ENCODE results near the gene MCTP2. TPM values are rescaled to one million over a fixed set of nuclear protein-coding genes. Genes with fewer than 3 reads are reported as not detected.

The MCTP2 gene
- total and polyA plus RNA-seq, 12 donors = 0.24 to 8.3 (median 0.89) TPM

DNA sequence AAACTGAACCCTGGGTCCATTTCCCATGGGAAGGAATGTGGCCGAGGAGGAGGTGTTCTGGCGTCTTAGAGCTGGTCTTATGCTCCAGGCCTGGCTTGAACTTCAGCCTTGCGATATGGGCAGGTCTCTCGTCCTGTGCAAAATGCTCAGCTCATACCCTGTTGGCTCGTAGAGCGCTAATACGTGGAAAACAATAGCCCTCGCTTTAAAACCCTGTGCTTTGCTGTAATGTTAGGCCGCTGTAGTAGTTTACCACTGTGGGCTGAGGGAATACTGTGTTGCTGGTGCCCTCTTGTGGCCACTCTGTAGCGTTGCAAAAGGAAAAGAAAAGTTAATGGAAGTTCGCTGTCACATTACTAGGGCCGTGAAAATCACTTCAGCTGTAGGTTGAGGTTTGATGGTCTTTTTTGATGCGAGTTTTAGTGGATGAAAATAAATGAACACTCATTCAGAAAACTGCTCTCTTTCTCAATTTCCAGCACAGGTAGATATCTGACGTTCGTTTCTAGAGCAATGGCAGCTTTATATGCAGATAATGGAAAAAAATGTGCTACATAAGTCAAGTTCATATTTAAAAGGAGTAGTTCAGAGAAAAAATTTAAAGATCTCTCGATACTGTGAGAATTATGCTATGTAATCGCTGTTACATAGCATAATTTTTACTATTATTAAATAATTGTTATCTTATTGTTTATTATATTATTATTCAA, 92.9 kb downstream of the MCTP2 start:
- Histone ChIP-seq H3K4me3 (no peak overlapping the region), H3K9me3 (no peaks in the 10 kb centered on the region), H3K4me1 (peaks cover 0 to 28% (median 0%) of the 10 kb centered on the region in 9 donors), H3K36me3 (peaks cover 0 to 3% (median 0%) of the 10 kb centered on the region in 9 donors), H3K27ac (no peak overlapping the region), H3K27me3 (peaks cover 0 to 7% (median 0%) of the 10 kb centered on the region in 7 donors)
- intact Hi-C loops (cut with DNase I) = loop anchor here (1.0 to 10.0 kb wide), 6 partner anchors 157 to 1289 kb away; no protein-coding TSS in a partner anchor
- 24 to 26% methylated on average over 17 of the region's 17 CpGs for WGBS, 2 donors
- ATAC-seq = peak; percentile 65 to 88 (median 82)
- TF ChIP-seq, protein P1, sequence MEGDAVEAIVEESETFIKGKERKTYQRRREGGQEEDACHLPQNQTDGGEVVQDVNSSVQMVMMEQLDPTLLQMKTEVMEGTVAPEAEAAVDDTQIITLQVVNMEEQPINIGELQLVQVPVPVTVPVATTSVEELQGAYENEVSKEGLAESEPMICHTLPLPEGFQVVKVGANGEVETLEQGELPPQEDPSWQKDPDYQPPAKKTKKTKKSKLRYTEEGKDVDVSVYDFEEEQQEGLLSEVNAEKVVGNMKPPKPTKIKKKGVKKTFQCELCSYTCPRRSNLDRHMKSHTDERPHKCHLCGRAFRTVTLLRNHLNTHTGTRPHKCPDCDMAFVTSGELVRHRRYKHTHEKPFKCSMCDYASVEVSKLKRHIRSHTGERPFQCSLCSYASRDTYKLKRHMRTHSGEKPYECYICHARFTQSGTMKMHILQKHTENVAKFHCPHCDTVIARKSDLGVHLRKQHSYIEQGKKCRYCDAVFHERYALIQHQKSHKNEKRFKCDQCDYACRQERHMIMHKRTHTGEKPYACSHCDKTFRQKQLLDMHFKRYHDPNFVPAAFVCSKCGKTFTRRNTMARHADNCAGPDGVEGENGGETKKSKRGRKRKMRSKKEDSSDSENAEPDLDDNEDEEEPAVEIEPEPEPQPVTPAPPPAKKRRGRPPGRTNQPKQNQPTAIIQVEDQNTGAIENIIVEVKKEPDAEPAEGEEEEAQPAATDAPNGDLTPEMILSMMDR (IDR thresholded peaks at IDR 0.05) = peak; percentile 75 to 94 (median 91)
- DNase-seq = peak in 1 of 2 donors; percentile 32

DNA sequence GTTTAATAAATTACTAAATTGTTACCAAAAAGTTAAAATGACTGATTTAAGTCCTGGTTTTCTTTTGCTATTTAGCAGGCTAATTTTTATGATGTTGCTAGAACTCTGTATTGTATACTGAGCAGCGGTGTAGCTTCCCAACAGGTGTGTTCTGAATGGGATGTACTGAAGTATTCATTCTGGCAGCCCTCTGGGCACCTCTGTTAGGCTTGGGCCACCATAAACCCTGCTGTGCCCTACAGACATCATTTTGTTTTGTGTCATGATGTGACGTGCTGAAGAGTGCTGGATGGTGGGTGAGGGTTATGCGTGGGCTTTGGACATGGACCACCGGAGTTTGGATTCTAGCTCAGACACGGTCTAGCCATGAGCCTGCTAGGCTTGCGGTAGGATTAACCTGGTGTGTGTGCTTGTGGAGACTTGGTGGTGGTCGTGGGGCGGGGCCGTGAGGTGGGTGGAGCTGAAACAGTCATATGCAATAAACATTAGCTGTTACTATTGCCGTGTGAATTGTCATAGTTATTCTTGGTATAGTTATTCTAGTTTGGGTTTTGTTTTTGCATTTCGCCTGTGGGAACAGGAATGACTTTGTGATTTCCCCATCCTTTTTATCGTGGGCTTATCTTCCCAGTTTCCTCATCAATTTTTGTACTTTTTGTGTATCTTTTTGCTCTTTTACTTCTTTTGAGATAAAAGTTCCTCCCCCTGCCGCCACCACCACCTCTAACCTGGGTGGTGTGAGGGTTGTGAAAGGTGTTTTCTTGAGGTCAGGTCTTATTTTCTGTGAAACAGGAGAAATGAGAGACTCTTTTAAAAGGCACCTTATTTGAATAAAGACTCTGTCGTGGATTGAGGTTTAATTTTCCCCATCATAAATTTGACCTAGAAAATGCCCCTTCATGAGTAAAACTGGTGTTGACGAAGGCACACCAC, 93.7 kb downstream of the MCTP2 start:
- DNase-seq (no peak), ATAC-seq (peak in 1 of 8 donors; percentile 27)
- no peak overlapping the region for H3K4me3 ChIP-seq
- no peak overlapping the region for H3K27ac ChIP-seq
- H3K9me3 ChIP-seq = no peaks in the 10 kb centered on the region
- intact Hi-C loops (cut with DNase I) = loop anchor here (1.0 to 10.0 kb wide), 6 partner anchors 158 to 1290 kb away; no protein-coding TSS in a partner anchor
- TF ChIP-seq, protein P1 (IDR thresholded peaks at IDR 0.05) = no peak
- no peaks in the 10 kb centered on the region for H3K36me3 ChIP-seq
- 75 to 79% methylated on average over 15 of the region's 15 CpGs for WGBS, 2 donors
- H3K27me3 ChIP-seq = peaks cover 0 to 7% (median 0%) of the 10 kb centered on the region in 7 donors
- peaks cover 0 to 28% (median 0%) of the 10 kb centered on the region in 9 donors for H3K4me1 ChIP-seq

DNA sequence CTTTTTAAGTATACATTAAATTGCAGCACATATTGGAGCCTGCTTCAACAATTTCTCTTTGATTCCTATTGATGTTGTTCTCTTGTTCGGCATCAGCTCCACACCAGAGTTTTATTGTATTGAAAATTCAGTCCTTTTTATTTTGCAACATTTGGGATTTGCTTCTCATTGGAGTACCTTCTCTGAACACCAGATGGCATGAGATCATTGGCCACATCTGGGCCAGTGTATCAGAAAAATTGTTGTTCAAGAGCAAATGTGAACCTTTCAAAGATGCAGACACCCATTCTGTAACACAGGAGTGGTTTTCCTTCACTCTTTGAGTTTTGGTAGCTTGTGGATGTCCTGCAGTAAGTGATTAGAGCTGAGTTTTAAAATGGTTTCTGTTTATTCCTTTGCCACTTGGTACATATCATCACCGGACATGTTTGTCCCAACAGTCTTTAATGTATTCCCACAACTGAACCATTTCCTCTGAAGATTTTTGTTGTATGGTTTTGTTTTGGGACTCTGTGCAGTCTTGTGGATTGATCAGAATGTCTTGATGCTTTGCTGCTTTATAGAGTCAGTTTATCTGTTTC, 96.1 kb downstream of the MCTP2 start:
- Histone ChIP-seq H3K9me3 (no peaks in the 10 kb centered on the region), H3K27ac (no peak overlapping the region), H3K27me3 (peaks cover 0 to 3% (median 0%) of the 10 kb centered on the region in 7 donors), H3K36me3 (no peaks in the 10 kb centered on the region), H3K4me3 (no peak overlapping the region), H3K4me1 (peaks cover 0 to 22% (median 0%) of the 10 kb centered on the region in 9 donors)
- no peak for ATAC-seq
- 75 to 80% methylated on average over 2 of the region's 2 CpGs for WGBS, 2 donors
- TF ChIP-seq, protein P1 (IDR thresholded peaks at IDR 0.05) = peak; percentile 21 to 69 (median 57)
- intact Hi-C loops (cut with DNase I) = loop anchor here in 5 of 10 donors (10.0 kb wide), 2 partner anchors 333 to 1293 kb away; no protein-coding TSS in a partner anchor
- DNase-seq = no peak

DNA sequence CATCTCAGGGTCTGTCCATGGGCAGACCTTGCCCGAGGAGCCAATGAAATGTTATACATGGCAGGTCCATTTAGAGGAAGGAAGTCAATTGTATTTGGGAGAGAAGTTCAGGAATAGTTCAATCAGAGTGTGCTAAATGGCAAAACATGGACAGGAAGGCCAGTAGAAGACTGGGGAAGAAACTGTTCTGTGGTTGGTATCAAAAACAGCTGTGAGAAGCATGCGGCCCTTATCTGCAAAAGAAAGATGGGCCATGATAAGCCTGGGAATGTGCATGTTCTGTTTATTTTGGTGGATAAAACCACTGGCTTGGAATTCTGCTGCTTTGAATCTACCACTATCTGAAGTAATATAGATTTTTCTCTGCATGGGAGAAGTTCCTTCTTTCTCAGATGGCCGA, 100.4 kb downstream of the MCTP2 start:
- TF ChIP-seq, protein P1 (IDR thresholded peaks at IDR 0.05) = no peak
- Histone ChIP-seq H3K36me3 (no peaks in the 10 kb centered on the region), H3K4me3 (no peak overlapping the region), H3K4me1 (no peaks in the 10 kb centered on the region), H3K27me3 (peaks cover 0 to 3% (median 0%) of the 10 kb centered on the region in 7 donors), H3K9me3 (no peaks in the 10 kb centered on the region), H3K27ac (no peak overlapping the region)
- intact Hi-C loops (cut with DNase I) = no loop called here
- DNase-seq (no peak), ATAC-seq (no peak)
- WGBS, 2 donors = 54 to 55% methylated on average over 3 of the region's 3 CpGs

Data from heart right ventricle (tissue), 16 donors.